GM19397 (cell line): ENCODE measurements around the gene MYO1H.

Source experiments
- ATAC-seq: cut with Tn5 transposase; IDR thresholded peaks from one replicate; pipeline ENCODE4 v1.9.1; 2021; ENCODE audit warnings: mild to moderate bottlenecking, moderate library complexity; ENCODE audit not compliant: unreplicated experiment

Gene MYO1H

GRCh38 chr12:109489016-109489954, 141.6 kb downstream of the MYO1H start:
- no peak for ATAC-seq

DNA sequence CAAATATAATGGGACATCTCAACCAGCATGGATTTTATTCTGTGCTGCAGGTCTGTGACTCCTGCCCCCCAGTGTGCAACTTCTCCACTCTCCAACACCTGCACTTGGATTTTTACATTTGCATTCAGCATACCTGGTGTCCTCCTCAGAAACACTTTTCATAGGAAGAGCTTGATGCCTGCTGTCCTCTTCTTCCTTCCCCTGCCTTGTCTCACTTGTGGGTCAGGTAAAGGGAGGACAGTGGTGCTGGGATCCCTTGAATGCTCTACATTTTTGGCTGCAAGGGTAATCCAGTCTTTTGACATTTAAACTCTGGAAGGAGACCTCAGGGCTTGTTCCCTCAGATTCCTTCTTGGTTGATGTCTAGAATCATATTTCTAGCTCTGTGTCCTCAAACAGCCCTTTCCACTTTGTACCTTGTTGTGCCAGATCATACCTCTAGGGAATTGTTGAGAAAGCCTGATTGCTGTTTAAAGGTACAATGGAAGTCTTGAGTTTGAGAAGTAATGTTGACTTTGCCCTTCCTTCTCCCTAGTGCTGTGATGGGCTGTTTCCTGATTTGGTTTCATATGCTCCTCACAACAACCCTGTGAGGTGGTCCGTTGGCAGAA, 142.4 kb downstream of the MYO1H start:
- ATAC-seq = no peak

DNA sequence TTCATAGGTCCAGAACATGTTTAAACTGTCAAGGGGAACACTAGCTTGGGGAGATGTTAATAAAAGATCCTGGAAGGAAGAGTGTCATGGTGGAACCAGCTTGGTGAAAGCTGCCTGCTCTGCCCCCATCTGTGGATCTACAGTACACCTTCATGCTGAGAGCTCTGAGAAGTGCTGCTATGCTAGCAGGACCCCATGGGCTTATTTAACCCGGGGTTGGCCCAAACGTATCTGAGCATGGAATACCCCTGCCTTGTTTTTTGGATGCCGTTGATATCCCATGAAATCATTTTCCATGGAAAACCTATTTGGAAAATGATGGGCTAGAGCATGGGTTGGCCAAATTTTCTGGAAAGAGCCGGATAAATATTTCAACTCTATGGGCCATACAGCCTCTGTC, 144.0 kb downstream of the MYO1H start:
- ATAC-seq = no peak

- ATAC-seq = no peak
These were observed 144.7 kb downstream of the MYO1H start for GRCh38 chr12:109492371-109492770.

DNA sequence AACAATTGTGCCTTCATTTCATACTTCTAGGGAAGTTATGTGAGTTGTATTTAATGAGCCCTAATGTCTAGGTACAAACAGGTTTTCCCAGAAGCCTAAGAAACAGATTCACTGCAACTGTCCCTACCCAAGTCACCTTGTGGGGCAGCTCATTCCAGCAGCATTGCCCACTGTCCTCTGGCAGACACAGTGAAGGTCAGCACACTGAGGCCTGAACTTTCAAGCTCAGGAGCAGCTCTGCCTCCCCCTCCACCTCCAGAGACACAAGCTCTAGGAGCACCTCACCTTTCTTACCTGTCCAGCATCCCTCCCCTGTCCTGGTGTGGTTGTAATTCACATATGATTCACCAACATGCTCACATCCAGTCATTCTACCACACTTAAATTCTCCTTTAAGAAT, 145.4 kb downstream of the MYO1H start:
- ATAC-seq = no peak

GRCh38 chr12:109493938-109494337, 146.2 kb downstream of the MYO1H start:
- ATAC-seq = no peak

DNA sequence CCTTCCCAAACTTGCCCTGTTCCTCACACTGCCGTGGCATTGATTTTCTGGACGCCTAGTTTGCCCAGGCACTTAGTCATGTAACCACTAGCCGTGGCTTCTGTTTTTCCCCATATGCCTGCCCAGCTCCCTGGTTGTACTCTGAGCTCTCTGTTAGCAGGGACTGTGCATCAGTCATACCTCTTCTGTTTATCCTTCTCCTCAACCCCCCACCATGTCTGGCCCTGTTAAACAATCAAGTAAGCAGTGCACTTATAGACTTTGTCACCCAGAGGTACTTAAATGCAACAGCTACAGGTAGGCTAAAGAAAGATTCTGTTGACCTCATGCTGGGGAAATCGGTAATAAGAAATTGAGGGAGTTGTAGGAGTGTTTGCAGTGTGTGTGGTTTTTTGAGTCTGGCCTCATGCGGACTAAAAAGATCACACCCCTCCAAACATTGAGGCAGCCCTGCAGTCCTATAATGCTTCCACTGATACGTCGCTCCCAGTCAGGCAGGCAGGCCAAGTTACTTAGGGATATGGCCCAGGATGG, 146.7 kb downstream of the MYO1H start:
- no peak for ATAC-seq

GRCh38 chr12:109495012-109495411, 147.3 kb downstream of the MYO1H start:
- no peak for ATAC-seq

- ATAC-seq = no peak
These were observed 148.6 kb downstream of the MYO1H start for GRCh38 chr12:109496306-109496705.

GRCh38 chr12:109497675-109498074, 150.0 kb downstream of the MYO1H start:
- ATAC-seq = no peak
